ENCODE data around the gene STAG2.

The STAG2 gene

GRCh38 chrX:123961268-123962005 is at the start of gene STAG2:
Gene STAG2, plus strand, starts transcription at chrX:123961706. Its CDS starts 60,922 bp downstream, at chrX:124022628.
- TF ChIP-seq, protein P1, sequence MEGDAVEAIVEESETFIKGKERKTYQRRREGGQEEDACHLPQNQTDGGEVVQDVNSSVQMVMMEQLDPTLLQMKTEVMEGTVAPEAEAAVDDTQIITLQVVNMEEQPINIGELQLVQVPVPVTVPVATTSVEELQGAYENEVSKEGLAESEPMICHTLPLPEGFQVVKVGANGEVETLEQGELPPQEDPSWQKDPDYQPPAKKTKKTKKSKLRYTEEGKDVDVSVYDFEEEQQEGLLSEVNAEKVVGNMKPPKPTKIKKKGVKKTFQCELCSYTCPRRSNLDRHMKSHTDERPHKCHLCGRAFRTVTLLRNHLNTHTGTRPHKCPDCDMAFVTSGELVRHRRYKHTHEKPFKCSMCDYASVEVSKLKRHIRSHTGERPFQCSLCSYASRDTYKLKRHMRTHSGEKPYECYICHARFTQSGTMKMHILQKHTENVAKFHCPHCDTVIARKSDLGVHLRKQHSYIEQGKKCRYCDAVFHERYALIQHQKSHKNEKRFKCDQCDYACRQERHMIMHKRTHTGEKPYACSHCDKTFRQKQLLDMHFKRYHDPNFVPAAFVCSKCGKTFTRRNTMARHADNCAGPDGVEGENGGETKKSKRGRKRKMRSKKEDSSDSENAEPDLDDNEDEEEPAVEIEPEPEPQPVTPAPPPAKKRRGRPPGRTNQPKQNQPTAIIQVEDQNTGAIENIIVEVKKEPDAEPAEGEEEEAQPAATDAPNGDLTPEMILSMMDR (conservative IDR thresholded peaks at IDR 0.05; ENCODE audit: low read length), result no peak
- TF ChIP-seq EZH2phosphoT487 (IDR thresholded peaks at IDR 0.05; ENCODE audit: borderline replicate concordance), result no peak
- Histone ChIP-seq H3K4me3 (ENCODE audit: low read length, poor library complexity, severe bottlenecking) (peak within 1 kb of the TSS; percentile 98), H3K36me3 (ENCODE audit: insufficient read depth, low read length) (no peaks in the 10 kb centered on the region), H4K20me1 (ENCODE audit: insufficient read depth, low read length, poor library complexity, severe bottlenecking) (peaks cover 29% of the 10 kb centered on the region), H3K4me2 (ENCODE audit: low read depth, low read length, poor library complexity, severe bottlenecking) (peak within 1 kb of the TSS; percentile 71), H3K9me3 (ENCODE audit: insufficient read depth, low read depth, low read length) (no peaks in the 10 kb centered on the region), H3K9ac (ENCODE audit: low read depth, low read length, poor library complexity, severe bottlenecking) (peak within 1 kb of the TSS; percentile 99), H3K4me1 (ENCODE audit: insufficient read depth, low read length, poor library complexity, severe bottlenecking) (peaks cover 3% of the 10 kb centered on the region), H2AFZ (ENCODE audit: low read length) (peak within 1 kb of the TSS; percentile 70; the same call in 1 of the 2 replicates), H3K27me3 (ENCODE audit: insufficient read depth, low read length, poor library complexity, severe bottlenecking) (no peaks in the 10 kb centered on the region), H3K9me2 (replicated peaks; ENCODE audit: low read depth, low read length) (no peaks in the 10 kb centered on the region), H3F3A (ENCODE audit: low read depth) (0 out of 2 replicates have a peak, but pooled peaks cover 6% of the 10 kb centered on the region), H3K79me2 (ENCODE audit: insufficient read depth, low read length) (peaks cover 70% of the 10 kb centered on the region)

- H3K4me2 ChIP-seq (ENCODE audit: low read depth, low read length, poor library complexity, severe bottlenecking), result no peak overlapping the region
- H2AFZ ChIP-seq (ENCODE audit: low read length), result no peak overlapping the region
- no peak overlapping the region for H3K9ac ChIP-seq (ENCODE audit: low read depth, low read length, poor library complexity, severe bottlenecking)
- no peaks in the 10 kb centered on the region for H3K4me1 ChIP-seq (ENCODE audit: insufficient read depth, low read length, poor library complexity, severe bottlenecking)
- H3K79me2 ChIP-seq (ENCODE audit: insufficient read depth, low read length), result no peaks in the 10 kb centered on the region
- H3K36me3 ChIP-seq (ENCODE audit: insufficient read depth, low read length), result no peaks in the 10 kb centered on the region
- TF ChIP-seq, protein P1 (conservative IDR thresholded peaks at IDR 0.05; ENCODE audit: low read length), result no peak
- no peak for TF ChIP-seq EZH2phosphoT487 (IDR thresholded peaks at IDR 0.05; ENCODE audit: borderline replicate concordance)
- no peaks in the 10 kb centered on the region for H3K9me2 ChIP-seq (replicated peaks; ENCODE audit: low read depth, low read length)
- H4K20me1 ChIP-seq (ENCODE audit: insufficient read depth, low read length, poor library complexity, severe bottlenecking), result no peaks in the 10 kb centered on the region
- no peak overlapping the region for H3K4me3 ChIP-seq (ENCODE audit: low read length, poor library complexity, severe bottlenecking)
- no peaks in the 10 kb centered on the region for H3K27me3 ChIP-seq (ENCODE audit: insufficient read depth, low read length, poor library complexity, severe bottlenecking)
- no peaks in the 10 kb centered on the region for H3K9me3 ChIP-seq (ENCODE audit: insufficient read depth, low read depth, low read length)
- H3F3A ChIP-seq (ENCODE audit: low read depth), result no peaks in the 10 kb centered on the region
Measured at GRCh38 chrX:123917069-123917468, 44.4 kb upstream of the STAG2 start.

DNA sequence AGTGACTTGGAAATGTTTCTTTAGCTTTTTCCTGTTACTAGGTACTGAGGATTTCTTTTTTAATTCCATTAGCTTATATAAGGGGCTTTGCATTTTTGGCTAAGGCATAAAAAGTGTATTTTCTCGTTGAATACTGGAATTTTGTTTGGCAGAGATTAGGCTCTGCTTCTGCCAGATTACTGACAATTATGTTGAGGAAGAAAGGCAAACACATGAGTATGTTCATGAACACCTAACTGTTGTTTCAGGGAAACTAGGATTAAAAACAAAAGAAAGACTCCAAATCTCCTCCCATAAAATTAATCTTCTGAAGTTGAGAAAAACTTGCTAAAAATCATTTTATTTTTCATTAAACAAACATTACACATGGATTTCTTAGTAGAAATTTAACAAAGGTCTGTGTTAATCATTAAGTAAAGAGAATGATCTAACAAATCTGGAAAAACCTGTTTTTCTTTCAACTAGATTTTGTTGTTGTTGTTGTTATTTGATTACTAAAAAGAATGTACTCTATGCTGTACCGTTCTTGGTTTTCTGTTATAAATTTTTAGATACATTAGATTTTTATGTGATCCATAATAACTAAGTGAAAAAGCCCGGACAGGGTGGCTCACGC is 43.3 kb upstream of the STAG2 start:
- H3K9me3 ChIP-seq (ENCODE audit: insufficient read depth, low read depth, low read length), result no peaks in the 10 kb centered on the region
- no peaks in the 10 kb centered on the region for H4K20me1 ChIP-seq (ENCODE audit: insufficient read depth, low read length, poor library complexity, severe bottlenecking)
- H3K36me3 ChIP-seq (ENCODE audit: insufficient read depth, low read length), result no peaks in the 10 kb centered on the region
- no peak overlapping the region for H3K4me2 ChIP-seq (ENCODE audit: low read depth, low read length, poor library complexity, severe bottlenecking)
- no peaks in the 10 kb centered on the region for H3K27me3 ChIP-seq (ENCODE audit: insufficient read depth, low read length, poor library complexity, severe bottlenecking)
- no peaks in the 10 kb centered on the region for H3K9me2 ChIP-seq (replicated peaks; ENCODE audit: low read depth, low read length)
- H3K79me2 ChIP-seq (ENCODE audit: insufficient read depth, low read length), result no peaks in the 10 kb centered on the region
- no peaks in the 10 kb centered on the region for H3K4me1 ChIP-seq (ENCODE audit: insufficient read depth, low read length, poor library complexity, severe bottlenecking)
- no peak overlapping the region for H2AFZ ChIP-seq (ENCODE audit: low read length)
- no peaks in the 10 kb centered on the region for H3F3A ChIP-seq (ENCODE audit: low read depth)
- TF ChIP-seq EZH2phosphoT487 (IDR thresholded peaks at IDR 0.05; ENCODE audit: borderline replicate concordance), result no peak
- TF ChIP-seq, protein P1 (conservative IDR thresholded peaks at IDR 0.05; ENCODE audit: low read length), result no peak
- no peak overlapping the region for H3K9ac ChIP-seq (ENCODE audit: low read depth, low read length, poor library complexity, severe bottlenecking)
- no peak overlapping the region for H3K4me3 ChIP-seq (ENCODE audit: low read length, poor library complexity, severe bottlenecking)
